GM11168 (cell line): ENCODE results near the gene BTG4.

ENCODE experiments used
- in situ Hi-C: fragments of 300-500 bp; cut with MboI; formaldehyde crosslinking; loops from one replicate; pipeline ENCODE4 v1.12.0; 2022; ENCODE audit warnings: low sequenced_read_pairs; ENCODE audit not compliant: unreplicated experiment

The BTG4 gene

GRCh38 chr11:111456859-111457730 is 55.1 kb downstream of the BTG4 start:
- in situ Hi-C loops, result no loop called here

- in situ Hi-C loops, result no loop called here
Measured at GRCh38 chr11:111456086-111456858, 55.9 kb downstream of the BTG4 start.

- in situ Hi-C loops, result no loop called here
Measured at GRCh38 chr11:111455291-111456085, 56.7 kb downstream of the BTG4 start.

DNA sequence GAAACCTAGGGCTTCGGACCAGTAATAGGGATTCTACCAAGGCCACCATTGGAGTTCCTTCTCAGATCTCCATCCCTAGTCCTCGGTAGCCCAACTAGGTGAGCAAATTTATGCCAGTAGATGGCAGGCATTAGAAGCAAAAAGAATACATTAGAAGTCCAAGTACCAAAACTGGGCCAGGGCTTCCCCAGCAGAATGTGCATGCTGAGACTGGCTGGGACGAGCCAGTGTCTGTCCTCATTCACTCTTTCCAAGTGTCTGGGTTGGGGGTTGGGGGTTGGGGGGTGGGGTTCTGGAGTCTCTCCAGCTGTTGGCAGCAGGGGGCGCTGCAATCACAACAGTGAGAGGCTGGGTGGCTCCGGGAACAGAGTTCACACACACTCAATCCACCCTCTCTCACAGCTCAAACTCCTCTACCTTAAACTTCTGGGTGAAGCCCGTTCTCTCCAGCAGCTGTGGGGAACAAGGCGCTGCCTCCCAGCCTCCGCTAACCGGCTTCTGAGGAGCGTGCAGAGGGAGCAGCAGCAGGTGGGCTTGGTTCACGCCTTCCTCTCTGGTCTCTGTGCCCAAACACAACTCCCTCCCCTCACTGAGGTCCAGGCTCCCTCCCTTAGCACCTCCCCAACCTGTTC is 57.5 kb downstream of the BTG4 start:
- in situ Hi-C loops, result no loop called here

- in situ Hi-C loops, result no loop called here
Measured at GRCh38 chr11:111452817-111453552, 59.2 kb downstream of the BTG4 start.

- in situ Hi-C loops, result no loop called here
Measured at GRCh38 chr11:111452146-111452545, 60.0 kb downstream of the BTG4 start.

GRCh38 chr11:111450480-111451320 is 61.5 kb downstream of the BTG4 start:
- in situ Hi-C loops, result no loop called here

GRCh38 chr11:111449696-111450479 is 62.3 kb downstream of the BTG4 start:
- in situ Hi-C loops, result no loop called here

DNA sequence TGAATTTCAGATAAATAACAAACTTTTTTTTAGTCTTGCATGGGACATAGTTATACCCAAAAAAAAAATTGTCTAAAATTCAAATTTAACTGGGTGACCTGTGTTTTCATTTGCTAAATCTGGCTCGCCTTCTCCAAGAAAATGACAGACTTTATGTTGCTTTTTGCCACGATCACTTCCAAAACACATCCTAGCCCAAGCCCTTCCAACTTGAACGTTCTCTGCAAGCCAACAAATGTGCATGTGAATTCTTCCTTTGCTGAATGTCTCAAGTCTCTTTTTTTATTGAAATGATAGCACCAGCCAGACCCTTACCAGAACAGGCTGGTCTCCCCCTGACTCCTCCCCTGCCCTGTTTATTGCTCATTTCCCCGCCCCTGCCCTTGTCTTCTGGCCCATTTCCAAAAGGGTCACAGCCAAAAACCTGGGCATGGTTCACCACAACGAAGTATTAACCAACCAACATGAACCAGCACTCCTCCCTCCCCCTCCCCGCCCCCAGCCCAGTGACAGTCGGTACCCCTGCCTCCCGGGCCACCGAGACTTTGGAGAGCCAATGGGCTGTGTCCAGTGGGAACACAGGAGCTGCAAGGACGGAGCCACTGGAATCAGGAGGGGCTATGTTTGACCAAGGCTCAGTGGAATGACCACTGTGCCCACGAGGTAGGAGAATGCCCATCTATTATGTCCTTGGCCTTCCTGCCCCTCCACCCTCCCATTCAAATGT is 63.2 kb downstream of the BTG4 start:
- in situ Hi-C loops, result no loop called here

DNA sequence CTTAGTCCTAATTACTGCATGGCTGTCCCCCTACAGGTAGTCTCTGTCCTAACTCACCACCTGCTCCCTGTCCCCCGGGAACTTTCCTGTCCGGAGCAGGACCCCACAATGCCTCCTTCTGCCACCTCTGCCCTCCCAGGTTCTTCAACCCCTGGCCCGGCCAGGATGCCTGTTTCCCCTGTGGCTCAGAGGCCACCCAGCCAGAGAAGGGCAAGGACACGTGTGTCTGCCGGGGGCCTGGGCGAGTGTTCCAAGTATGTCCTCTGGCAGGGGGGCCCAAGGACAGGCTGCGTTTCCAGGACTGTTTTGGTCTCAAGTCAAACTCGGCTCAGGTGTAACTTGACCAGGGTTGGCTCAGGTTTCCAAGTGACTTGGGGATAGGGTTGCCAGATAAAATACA is 63.8 kb downstream of the BTG4 start:
- in situ Hi-C loops, result no loop called here

DNA sequence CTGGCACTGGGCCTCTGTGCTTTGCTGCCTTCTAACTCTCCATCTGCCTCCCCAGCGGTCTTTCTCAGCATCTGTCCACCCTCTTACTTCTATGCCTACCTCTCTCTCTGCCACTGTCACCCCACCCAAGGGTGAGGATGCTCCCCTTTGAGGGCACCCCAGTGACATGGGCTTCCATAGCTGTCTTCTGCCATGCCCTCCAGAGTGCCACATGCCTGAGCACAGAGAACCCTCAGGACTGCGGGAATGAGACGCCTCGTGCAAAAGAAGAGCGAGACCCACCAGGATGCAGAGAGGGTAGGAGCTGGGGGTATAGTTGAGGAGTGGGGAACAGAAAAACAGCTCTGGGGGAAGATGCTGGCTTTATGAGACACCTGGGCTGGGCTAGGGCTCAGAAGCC is 64.3 kb downstream of the BTG4 start:
- in situ Hi-C loops, result no loop called here

- in situ Hi-C loops, result no loop called here
Measured at GRCh38 chr11:111447112-111447471, 65.1 kb downstream of the BTG4 start.

DNA sequence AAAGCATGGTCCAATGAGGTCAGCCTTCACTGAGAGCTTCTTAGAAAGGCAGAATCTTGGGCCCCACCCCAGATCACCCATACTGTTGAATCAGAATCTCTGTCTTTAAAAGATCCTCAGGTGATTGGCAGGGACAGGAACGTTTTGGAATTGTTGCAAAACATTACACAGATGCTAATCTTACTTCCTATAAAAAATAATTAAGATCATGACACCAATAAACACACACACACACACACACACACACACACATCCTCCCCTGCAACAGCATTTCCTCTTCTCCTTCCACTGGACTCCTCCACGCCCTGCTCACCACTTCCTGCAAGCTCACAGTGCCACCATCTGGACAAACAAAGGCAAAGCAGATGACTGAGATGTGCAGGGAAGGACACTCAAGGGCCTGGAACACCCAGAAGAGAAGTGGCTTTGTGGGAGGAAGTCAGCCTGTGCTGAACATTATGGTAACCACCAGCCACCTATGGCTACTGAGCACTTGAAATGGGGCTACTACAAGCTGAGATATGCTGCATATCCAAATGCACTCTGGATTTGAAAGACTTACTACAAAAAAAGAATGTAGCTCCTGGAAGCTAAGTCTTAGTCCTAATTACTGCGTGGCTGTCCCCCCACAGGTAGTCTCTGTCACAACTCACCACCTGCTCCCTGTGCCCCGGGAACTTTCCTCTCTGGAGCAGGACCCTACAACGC is 65.6 kb downstream of the BTG4 start:
- in situ Hi-C loops, result no loop called here

DNA sequence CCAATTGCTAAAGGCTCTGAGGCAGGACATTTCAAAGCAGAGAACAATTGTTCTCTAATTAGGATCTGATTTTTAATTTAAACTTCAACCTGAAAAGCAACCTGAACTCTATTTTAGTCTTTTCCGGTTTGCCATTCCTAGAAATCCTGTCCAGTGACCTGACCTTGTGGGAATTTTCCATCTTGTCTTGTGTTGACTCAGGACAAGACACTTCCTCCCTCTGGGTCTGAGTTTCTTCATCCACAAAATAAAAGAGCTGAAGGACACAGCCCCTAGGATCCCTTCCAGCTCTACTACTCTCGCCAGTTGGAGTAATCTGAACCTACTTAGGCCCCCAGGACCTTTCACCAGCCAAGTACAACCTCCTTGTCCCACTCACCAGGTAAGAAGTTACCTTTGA is 66.6 kb downstream of the BTG4 start:
- in situ Hi-C loops, result no loop called here
